ENCODE data around the gene KCNJ1.

The KCNJ1 gene

DNA sequence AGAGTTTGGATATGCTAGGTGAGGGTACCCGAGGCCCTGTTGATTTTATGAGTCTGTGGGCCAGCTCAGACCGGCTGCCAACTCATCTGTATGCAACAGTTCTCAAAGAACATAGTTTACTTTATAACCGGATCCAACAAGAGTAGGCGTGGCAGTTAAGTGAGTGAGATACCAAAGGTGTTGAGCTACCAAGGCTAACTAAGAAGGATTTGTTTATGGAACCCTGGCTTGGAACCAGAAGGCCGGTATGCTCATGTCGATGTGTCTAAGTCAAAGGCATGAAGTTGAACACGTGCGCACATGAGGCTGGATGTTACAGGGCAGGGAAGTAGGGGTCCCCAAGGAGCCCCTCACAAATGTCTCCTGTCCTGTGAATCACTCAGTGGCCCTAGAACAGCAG is at the start of gene KCNJ1:
KCNJ1 (minus strand) TSS at position 20 of the 400 bp plus-strand sequence. CDS start 27,053 bp downstream, outside the sequence.
- no peak for FAIRE-seq

DNA sequence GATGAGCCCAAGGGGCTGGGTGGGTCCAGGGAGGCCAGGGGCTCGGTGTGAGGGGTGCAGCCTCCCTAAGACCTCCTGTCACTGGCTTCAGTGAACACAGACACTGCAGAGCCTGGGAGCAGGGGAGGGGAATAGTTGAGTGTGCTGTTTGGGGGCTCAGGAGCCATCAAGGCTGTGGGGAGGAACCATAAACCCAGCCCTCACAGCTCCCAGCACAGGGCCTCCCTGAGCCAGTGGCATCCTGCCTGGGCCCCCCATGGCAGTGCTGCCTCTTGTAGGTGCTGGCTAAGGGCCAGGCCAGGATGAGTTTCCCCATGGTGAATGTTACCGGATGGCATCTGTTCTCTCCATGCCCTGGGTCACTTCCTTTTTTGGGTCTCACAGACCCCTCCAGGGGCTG is 49.6 kb upstream of the KCNJ1 start:
- no peak for FAIRE-seq

DNA sequence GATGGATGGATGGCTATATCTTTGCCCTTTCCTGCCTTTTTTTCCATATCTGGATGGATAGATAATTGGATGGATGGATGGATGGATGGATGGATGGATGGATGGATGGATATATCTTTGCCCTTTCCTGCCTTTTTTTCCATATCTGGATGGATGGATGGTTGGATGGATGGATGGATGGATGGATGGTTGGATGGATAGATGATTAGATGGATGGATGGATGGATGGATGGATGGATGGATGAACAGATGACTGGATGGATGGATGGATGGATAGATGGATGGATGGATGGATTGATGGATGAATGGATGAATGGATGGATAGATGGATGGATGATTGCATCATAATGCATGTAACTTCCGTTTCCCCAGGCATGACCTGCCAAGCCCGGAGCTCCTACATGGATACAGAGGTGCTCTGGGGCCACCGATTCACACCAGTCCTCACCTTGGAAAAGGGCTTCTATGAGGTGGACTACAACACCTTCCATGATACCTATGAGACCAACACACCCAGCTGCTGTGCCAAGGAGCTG is 49.0 kb upstream of the KCNJ1 start:
- no peak for FAIRE-seq

DNA sequence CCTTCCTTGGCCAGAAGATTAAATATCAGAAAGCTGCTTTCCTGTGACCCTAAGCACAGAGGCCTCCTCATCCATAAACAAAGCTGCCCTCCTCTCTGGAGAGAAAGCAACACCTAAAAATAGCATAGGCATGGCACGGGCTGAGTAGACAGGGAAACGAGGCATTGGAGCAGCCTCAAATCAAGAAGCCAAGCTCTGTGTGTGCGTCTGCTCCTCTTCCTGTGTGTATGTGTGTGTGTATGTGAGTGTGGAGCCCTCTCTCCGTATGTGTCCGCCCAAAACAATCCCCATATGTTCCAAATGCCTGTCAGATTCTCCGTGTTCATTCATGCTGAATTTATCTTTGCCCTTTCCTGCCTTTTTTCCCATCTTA is 48.0 kb upstream of the KCNJ1 start:
- no peak for FAIRE-seq

DNA sequence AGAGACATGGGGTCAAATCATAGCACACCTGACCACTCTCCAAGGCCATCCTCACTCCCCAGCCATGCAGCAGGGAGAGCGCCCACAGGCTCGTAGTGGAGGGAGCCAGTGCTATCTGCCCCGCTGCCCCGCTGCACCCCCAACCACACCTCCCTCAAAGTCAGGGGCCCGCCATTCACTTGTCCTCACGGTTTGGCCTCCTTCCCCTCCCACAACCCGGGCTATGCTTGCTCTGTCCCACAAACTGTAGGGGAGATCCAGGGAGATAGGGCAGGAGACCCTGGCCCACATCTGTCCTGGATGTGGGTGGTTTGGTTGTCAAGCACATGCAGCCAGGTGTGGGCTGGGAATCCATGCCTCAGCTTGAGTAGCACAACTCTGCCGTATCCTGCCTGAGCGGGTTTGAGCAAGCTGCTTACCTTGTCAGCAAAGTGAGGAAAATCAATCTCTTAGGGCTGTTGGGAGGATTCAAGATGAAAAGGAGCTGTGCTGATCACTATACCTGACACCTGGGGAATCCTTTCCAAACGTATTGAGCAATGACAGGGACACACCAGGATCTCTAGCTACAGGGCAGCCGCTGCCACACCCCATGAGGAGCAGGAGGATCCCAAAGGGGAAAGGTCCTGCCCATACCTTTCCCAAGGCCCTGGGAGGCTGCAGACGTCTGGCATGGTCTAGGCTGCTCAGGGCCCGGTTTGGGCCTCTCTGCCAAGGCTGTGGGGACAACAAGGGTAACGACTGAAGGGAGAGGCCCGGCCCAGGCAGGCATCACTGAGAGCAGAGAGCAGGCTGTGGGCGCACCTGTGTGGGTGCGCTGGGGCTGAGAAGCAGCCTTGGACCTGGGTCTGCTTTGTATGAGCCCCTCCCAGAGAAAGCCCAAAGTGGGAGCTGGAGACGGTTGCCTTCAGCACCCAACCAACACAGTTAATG is 47.4 kb upstream of the KCNJ1 start:
- no peak for FAIRE-seq

DNA sequence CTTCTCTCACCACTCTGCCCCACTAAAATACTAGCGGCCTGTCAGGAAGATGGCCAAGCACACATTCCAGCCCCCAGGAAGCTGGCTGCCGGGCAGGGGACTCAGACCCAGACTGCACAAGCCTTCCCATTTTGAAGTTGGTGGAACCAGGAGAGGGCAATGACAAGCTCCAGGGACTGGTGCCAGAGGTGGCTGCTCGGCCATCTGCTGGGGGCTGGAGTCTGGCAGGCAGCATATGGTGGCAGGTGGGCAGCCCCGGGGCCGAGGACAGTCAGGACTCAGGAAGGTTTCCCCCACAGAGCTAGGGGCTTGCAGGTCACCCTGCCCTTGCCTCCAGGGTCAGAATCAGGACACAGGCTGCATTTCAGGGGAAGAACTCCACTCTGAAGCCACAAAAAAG is 46.7 kb upstream of the KCNJ1 start:
- FAIRE-seq, result no peak

DNA sequence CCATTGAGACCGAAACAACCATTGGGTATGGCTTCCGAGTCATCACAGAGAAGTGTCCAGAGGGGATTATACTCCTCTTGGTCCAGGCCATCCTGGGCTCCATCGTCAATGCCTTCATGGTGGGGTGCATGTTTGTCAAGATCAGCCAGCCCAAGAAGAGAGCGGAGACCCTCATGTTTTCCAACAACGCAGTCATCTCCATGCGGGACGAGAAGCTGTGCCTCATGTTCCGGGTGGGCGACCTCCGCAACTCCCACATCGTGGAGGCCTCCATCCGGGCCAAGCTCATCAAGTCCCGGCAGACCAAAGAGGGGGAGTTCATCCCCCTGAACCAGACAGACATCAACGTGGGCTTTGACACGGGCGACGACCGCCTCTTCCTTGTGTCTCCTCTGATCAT is 44.6 kb upstream of the KCNJ1 start:
- FAIRE-seq, result no peak

DNA sequence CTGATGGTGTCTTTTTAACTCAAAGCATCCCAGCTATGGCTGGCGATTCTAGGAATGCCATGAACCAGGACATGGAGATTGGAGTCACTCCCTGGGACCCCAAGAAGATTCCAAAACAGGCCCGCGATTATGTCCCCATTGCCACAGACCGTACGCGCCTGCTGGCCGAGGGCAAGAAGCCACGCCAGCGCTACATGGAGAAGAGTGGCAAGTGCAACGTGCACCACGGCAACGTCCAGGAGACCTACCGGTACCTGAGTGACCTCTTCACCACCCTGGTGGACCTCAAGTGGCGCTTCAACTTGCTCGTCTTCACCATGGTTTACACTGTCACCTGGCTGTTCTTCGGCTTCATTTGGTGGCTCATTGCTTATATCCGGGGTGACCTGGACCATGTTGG is 44.1 kb upstream of the KCNJ1 start:
- FAIRE-seq, result no peak

DNA sequence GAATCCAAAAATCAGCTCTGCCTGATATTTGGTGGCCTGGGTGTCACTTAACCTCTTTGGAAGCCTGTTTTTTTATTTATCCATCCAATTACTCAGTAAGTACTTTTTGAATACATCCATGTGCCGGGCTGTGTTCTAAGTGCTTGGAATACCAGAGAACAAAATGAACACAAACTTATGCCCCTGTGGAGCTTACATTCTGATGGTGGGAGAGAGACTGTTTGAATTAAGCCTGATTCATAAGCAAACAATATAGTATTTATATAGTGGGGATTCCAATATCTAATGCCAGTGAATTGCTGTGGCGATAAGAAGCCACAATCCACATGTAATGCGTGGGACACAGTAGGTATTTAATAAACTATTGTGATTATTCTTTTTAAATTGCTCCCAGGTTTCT is 43.5 kb upstream of the KCNJ1 start:
- no peak for FAIRE-seq

DNA sequence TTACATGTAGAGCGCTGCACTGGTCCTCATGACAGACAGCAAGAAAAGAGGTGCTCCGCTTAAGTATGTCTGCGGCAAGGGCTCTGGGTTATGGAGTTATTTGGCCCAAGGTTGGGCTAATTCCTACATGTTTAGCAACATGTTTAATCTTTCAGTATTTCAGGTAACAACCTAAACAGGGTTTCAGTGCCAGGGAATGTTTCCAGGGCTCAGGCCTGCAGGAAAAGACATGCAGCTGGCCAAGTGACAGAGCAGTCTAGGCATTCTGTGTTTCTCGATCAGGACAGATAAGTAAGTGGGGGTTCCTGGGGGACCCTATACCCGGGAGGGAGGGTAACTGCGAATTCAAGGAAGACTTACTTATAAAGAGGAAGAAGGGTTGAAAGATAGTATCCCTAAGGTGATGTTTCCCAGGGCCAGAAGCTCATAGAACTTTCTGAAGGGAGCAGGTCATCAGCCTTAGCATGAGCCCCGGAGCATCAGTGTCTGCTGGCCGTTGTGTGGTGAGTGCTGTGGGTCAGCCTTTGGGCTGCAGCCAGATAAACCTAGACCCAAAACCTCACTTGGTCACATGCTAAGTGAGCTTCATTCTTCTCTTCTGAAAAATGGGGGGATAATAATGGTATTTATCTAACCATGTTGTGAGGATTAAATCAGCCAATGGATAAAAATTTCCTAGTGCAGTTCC is 42.5 kb upstream of the KCNJ1 start:
- FAIRE-seq, result no peak

DNA sequence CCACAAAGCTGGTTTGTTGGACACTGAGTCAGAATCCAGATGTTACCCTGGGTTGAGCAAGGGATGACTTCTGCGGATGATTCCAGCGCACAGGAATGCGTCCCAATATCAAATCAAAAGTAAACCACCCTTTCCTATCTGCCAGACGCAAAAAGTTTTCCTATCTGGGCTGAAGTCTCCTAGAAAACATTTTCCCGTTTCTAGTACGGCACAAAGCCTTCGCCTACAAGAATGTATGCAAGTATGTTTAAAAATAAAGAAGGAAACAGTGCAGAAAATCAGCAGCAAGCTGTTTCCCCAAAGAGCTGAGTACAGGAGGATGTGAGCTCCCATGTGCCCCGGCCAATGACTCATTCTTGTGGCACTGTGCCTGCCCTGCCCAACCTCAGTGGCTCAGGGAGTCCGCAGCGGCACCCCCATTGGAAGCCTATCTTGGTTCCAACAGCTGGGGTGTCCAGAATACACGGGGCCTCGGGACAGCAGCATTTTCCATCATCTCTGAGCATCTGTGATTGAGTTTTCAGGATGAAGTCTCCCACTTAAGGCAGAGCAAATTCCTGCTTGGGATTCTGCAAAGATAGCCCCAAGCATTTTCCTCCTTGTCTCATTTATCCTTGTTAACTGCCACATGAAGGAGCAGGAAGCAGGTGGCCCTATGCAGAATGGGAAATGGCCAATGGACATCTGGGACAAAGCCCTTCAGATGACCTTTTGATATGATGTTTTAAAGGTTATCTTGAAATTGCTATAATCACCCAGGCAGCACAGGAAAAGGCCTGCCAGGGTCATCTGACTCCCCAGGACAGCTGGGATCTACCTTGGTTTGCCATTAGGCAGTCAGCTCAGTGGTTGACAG is 41.5 kb upstream of the KCNJ1 start:
- FAIRE-seq, result no peak

DNA sequence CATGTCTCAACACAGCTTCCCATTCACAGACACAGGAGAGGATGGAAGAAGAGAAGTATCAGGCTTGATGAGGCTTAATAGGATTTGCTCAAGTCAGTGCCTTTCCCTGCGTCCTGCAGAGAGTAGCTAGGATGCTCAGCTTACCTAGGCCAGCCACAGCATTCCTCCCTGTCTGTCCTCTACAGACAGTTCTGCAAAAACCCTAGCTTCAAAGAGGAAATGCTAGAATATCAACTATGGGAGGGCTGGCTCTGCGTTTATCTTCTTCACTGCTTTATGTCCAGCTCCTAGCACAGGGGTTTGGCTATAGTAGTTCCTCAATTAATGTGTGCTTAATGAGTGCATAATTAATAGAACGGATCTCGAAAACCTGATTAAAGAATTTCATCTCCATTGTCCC is 40.5 kb upstream of the KCNJ1 start:
- no peak for FAIRE-seq

DNA sequence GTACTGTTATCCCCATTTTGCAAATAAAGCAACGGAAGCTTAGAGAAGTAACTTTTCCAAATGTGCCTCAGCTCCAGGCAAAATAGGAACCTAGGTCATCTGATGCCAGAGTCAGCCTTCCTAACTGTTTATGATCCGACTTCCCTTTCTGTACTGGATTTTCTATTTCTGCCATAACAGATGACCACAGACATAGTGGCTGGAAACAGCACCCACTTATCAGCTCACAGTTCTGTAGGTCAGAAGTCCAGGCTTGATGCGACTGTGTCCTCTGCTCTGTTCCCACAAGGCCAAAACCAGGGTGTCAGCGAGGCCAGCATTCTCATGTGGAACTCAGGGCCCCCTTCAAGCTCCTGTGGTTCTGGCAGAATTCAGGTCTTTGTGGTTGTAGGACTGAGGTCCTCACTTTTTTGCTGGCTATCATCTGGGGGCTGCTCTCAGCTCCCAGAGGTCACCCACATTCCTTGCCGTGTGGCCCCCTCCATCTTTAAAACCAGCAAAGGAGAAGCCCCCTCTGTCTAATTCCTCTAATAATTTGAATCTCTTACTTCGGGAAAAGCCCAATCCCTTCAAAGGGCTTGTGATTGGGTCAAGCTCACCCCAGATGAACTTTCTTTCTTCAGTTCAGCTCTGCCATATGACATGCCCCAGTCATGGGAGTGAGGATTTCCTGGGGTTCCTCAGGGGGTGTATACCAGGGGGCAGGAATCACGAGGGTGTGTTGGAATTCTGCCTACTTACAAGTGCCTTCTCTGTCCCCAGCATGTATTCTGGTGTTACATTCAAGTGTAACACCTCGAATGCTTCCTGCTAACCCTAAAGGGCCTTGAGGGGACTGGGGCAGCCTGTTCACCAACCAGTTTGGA is 39.3 kb upstream of the KCNJ1 start:
- no peak for FAIRE-seq

DNA sequence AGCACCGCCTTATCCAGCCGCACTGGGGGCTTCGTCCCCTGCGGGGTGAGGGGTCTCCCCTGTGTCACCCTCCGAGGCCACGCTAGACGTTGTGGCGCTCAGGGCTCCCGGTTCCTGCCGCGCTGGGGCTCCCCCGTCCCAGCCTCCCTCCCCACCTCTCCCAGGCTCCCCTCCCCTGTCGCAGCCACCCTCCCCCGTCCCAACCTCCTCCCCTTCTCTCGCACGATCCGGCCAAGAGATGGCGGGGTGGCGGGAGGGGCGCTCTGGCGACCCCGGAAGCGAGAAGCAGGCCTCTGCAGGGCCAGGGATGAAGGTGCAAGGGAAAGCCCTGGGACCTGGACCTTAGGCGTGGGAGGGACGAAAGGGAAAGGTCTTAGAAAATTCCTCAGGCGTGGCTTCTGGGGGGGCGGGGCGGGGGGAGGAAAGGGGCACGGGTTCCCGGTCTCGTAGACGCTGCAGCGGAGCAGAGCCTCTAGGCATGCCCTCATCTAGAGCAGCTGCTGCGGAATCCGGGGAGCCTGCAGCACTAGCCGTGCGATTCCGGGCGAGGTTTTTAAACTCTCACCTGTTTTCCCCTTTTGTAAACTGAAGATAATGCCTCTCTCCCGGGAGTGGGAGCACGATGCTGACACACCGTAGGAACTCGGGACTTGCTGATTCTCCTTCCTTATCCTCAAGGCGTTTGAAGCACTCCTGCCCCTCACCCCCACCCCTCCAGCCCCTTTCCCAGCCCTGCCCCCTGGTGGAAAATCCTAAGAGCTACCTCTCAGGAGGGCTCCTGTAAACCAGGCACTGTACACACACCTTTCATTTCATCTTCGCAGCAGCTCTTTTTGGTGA is 38.5 kb upstream of the KCNJ1 start:
- FAIRE-seq, result no peak

DNA sequence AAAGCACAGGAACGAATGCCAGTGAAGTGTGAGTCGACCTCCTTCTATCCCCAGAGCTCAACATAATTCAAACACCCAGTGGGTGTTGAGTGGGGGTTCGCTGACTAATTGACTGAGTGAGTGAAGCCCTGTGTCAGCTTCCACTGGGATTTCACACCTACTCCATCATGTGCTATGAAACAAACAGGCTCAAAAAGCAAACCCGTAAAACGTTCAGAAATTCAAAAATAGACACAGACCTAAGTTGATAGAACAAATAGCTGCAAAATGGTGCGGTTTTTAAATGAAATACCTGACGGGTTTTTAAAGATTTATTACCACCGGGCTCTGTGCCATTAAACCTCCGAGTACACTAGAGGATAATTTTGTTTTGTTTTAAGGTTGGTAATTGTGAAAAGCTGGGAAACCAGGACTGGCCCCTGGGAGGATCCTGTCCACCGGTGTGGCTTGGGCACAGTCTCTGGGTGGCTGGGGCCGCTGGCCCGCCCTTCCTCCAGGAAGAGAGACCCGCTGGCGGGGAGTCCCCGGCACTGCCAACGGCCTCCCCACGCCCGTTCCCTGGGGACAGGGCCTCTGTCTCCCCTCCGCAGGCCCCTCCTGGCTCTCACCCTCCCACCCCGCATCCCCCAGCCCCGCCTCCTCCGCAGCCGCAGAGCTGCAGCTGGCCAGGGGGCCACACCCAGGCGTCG is 37.7 kb upstream of the KCNJ1 start:
- no peak for FAIRE-seq

DNA sequence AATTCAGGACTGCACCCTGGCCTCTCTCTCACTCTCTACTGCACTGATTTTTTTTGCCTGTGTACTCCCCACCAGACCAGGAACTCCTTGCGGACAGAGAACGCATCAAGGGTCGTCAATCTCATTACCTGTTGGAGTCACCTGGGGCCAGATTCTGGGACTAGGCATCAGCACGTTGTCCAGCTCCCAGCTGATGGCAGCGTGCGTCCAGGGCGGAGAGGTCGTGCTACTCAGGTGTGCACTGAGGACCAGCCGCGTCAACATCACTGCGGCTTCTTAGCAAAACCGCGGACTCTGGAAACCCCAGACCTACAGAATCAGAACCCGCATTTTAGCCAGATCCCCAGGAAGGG is 37.2 kb upstream of the KCNJ1 start:
- no peak for FAIRE-seq

DNA sequence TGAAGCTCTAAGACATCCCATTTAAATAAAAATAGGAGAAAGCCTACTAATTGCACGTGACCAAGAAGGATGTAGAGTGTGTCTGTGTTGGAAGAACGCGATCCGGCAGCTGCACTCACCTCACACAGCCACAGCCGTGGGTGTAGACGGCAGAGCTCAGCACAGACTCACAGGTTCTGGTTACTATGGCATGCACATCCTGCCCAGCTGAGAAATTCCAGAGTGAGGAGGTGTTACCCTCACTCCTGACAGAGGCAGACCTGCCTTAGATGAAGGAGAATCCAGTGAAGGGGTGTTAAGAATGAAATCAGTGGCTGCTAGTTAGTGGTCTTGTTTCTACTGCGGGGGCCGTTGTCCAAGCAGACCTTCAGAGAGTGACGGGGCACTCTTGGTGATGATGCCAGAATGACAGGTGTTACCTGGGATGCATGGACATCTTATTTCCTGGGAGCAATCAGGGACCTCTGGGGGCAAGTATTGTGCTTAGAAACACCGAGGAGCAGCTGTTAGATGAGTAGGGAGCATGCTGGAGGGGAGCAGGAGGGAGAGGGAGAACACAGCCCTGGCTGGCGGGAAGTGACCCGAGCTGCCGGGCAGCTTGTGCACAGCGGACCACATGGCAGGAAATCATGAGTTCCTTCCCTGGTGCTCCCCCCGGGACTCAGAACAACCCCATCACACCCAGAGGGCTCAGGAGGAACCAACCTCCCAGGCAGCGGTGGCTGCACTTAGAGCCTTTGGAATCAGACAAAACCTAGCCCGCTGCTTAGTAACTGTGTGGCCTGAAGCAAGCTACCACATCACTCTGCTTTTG is 36.4 kb upstream of the KCNJ1 start:
- no peak for FAIRE-seq

DNA sequence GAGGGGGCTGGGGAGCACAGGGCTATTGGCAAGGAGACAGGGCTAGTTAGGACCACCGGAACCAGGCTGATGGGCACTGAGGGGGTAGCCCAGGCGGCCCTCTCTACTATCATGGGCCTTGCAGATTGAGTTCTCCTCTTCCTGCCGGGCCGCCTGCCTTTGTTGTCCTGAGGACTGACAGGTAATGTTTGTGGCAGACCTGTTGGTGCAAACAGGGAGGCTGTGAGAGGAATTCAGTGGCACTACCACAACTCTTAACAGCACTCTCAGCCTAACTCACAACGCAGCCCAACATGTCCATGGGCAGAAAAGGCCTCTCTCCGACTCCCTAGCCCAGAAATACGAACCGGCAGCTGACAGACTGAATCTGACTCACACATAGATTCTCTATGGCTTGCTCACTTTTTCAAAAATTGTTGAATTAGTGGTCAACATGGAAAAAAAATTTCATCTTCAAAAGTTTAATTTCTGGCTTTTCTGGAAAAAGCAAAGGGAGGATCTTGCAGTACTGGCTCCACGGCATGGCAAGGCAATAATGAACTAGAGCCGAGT is 35.5 kb upstream of the KCNJ1 start:
- FAIRE-seq, result no peak

All from colon (tissue), 2 donors.